Osteoblast (primary cell): ENCODE results near the gene ASCC2. TPM values are rescaled to one million over a fixed set of nuclear protein-coding genes. Genes with fewer than 3 reads are reported as not detected.
"Not testable (repeated sequence)": the region's sequence is repeated elsewhere in the genome, so short reads cannot be mapped to it uniquely, and the experiment has no call there.

Experiments used
- DNase-seq: peaks from one replicate; pipeline ENCODE4 v3.0.0; 2011; ENCODE audit warnings: low spot score, mixed read lengths; ENCODE audit not compliant: insufficient read length; ENCODE audit errors: missing footprints
- H2AFZ ChIP-seq: 2 replicates; pipeline ENCODE4 v1.6.0; 2011; ENCODE audit warnings: mild to moderate bottlenecking, low read length
- H3K27ac ChIP-seq: 2 replicates; pipeline ENCODE4 v1.5.1; 2011; ENCODE audit warnings: mild to moderate bottlenecking, low read depth, low read length, moderate library complexity
- H3K27me3 ChIP-seq: 2 replicates; pipeline ENCODE4 v1.6.0; 2012; ENCODE audit warnings: mild to moderate bottlenecking, control low read depth, inconsistent platforms, low read length, moderate library complexity; ENCODE audit not compliant: insufficient read depth
- H3K36me3 ChIP-seq: 2 replicates; pipeline ENCODE4 v1.5.1; 2011; ENCODE audit warnings: mild to moderate bottlenecking, low read length, control low read depth, moderate library complexity; ENCODE audit not compliant: insufficient read depth
- H3K4me1 ChIP-seq: 2 replicates; pipeline ENCODE4 v1.5.1; 2011; ENCODE audit warnings: mild to moderate bottlenecking, low read length, control low read depth, moderate library complexity; ENCODE audit not compliant: insufficient read depth
- H3K4me2 ChIP-seq: 2 replicates; pipeline ENCODE4 v1.6.0; 2011; ENCODE audit warnings: mild to moderate bottlenecking, low read length; ENCODE audit not compliant: insufficient read depth
- H3K4me3 ChIP-seq: fragments of 200-600 bp; sonication (generic); 3 replicates; pipeline ENCODE4 v1.5.1; 2012; ENCODE audit warnings: mild to moderate bottlenecking, low read length, inconsistent platforms; ENCODE audit not compliant: insufficient read depth
- H3K79me2 ChIP-seq: 2 replicates; pipeline ENCODE4 v1.6.0; 2012; ENCODE audit warnings: mild to moderate bottlenecking, low read length, control low read depth, inconsistent platforms; ENCODE audit not compliant: insufficient read depth
- H3K9me3 ChIP-seq: 2 replicates; pipeline ENCODE4 v1.5.1; 2011; ENCODE audit warnings: low read depth, low read length, control low read depth
- H4K20me1 ChIP-seq: 2 replicates; pipeline ENCODE4 v1.6.0; 2012; ENCODE audit warnings: mild to moderate bottlenecking, low read length, control low read depth; ENCODE audit not compliant: insufficient read depth
- CTCF ChIP-seq: IDR thresholded peaks from 2 replicates; pipeline ENCODE4 v1.5.1; 2011; ENCODE audit warnings: mild to moderate bottlenecking, low read depth, low read length, moderate library complexity; ENCODE audit errors: extremely low read depth
- total RNA-seq: library from RNA; depleted of rRNA; stranded (reverse); fragments of >200 nt; gene quantifications from 2 replicates; pipeline ENCODE4 v1.2.3, GENCODE V29; 2012

Gene ASCC2
- total RNA-seq, 1 donor = 21.0 TPM

- Histone ChIP-seq H3K9me3 (no peaks in the 10 kb centered on the region), H3K4me2 (no peak overlapping the region), H3K4me1 (peaks cover 3% of the 10 kb centered on the region), H4K20me1 (peaks cover 20% of the 10 kb centered on the region), H2AFZ (no peak overlapping the region), H3K79me2 (peaks cover 34% of the 10 kb centered on the region), H3K36me3 (peaks cover 40% of the 10 kb centered on the region), H3K27ac (no peak overlapping the region), H3K27me3 (no peaks in the 10 kb centered on the region), H3K4me3 (no peak overlapping the region)
- no peak for DNase-seq
- TF ChIP-seq CTCF = no peak
These were observed 6.1 kb downstream of the ASCC2 start for GRCh38 chr22:29831958-29832357.

- no peak for TF ChIP-seq CTCF
- peaks cover 28% of the 10 kb centered on the region for H3K79me2 ChIP-seq
- DNase-seq = no peak
- H3K4me1 ChIP-seq = no peaks in the 10 kb centered on the region
- H4K20me1 ChIP-seq = peaks cover 20% of the 10 kb centered on the region
- H3K4me3 ChIP-seq = no peak overlapping the region
- no peak overlapping the region for H3K27ac ChIP-seq
- H2AFZ ChIP-seq = no peak overlapping the region
- H3K4me2 ChIP-seq = no peak overlapping the region
- no peaks in the 10 kb centered on the region for H3K9me3 ChIP-seq
- H3K27me3 ChIP-seq = no peaks in the 10 kb centered on the region
- peaks cover 40% of the 10 kb centered on the region for H3K36me3 ChIP-seq
These were observed 6.7 kb downstream of the ASCC2 start for GRCh38 chr22:29831186-29831921.

GRCh38 chr22:29830585-29830984, 7.5 kb downstream of the ASCC2 start:
- no peak overlapping the region for H2AFZ ChIP-seq
- H3K79me2 ChIP-seq = peaks cover 20% of the 10 kb centered on the region
- H3K4me1 ChIP-seq = no peaks in the 10 kb centered on the region
- no peak for DNase-seq
- H3K9me3 ChIP-seq = no peaks in the 10 kb centered on the region
- H3K27ac ChIP-seq = no peak overlapping the region
- no peak overlapping the region for H3K4me2 ChIP-seq
- peaks cover 20% of the 10 kb centered on the region for H4K20me1 ChIP-seq
- no peaks in the 10 kb centered on the region for H3K27me3 ChIP-seq
- TF ChIP-seq CTCF = no peak
- H3K4me3 ChIP-seq = no peak overlapping the region
- peaks cover 43% of the 10 kb centered on the region for H3K36me3 ChIP-seq

- peaks cover 52% of the 10 kb centered on the region for H3K36me3 ChIP-seq
- H2AFZ ChIP-seq, DNase-seq, H3K9me3 ChIP-seq, H3K4me2 ChIP-seq, H3K27ac ChIP-seq, H3K79me2 ChIP-seq, H3K27me3 ChIP-seq, H4K20me1 ChIP-seq, H3K4me1 ChIP-seq, H3K4me3 ChIP-seq: not testable (repeated sequence)
These were observed 10.3 kb downstream of the ASCC2 start for GRCh38 chr22:29827726-29828125.
